Non-pigmented ciliary epithelial cell (primary cell): ENCODE measurements around the gene FLT4.

Source experiments
- DNase-seq: peaks from one replicate; pipeline ENCODE4 v3.0.0-alpha.2; 2010; ENCODE audit warnings: low read depth

FLT4 gene

GRCh38 chr5:180626661-180627385 is 22.6 kb downstream of the FLT4 start:
- no peak for DNase-seq

- DNase-seq, result no peak
These were observed 23.4 kb downstream of the FLT4 start for GRCh38 chr5:180625791-180626660.

GRCh38 chr5:180625125-180625790 is 24.1 kb downstream of the FLT4 start:
- DNase-seq, result no peak

- no peak for DNase-seq
These were observed 24.8 kb downstream of the FLT4 start for GRCh38 chr5:180624587-180624986.

GRCh38 chr5:180623844-180624243 is 25.6 kb downstream of the FLT4 start:
- DNase-seq, result no peak

GRCh38 chr5:180623411-180623834 is 26.0 kb downstream of the FLT4 start:
- DNase-seq, result no peak

GRCh38 chr5:180622910-180623309 is 26.5 kb downstream of the FLT4 start:
- no peak for DNase-seq

GRCh38 chr5:180621311-180621710 is 28.1 kb downstream of the FLT4 start:
- DNase-seq, result no peak

GRCh38 chr5:180620014-180620413 is 29.4 kb downstream of the FLT4 start:
- no peak for DNase-seq

- no peak for DNase-seq
These were observed 29.9 kb downstream of the FLT4 start for GRCh38 chr5:180619563-180619915.

GRCh38 chr5:180618829-180619562 is 30.4 kb downstream of the FLT4 start:
- DNase-seq, result no peak

- DNase-seq, result no peak
These were observed 30.9 kb downstream of the FLT4 start for GRCh38 chr5:180618487-180618828.

GRCh38 chr5:180613814-180614188 is 35.6 kb downstream of the FLT4 start:
- no peak for DNase-seq

- no peak for DNase-seq
These were observed 36.1 kb downstream of the FLT4 start for GRCh38 chr5:180613188-180613813.

GRCh38 chr5:180612683-180613082 is 36.7 kb downstream of the FLT4 start:
- DNase-seq, result no peak

GRCh38 chr5:180611140-180611850 is 38.1 kb downstream of the FLT4 start:
- no peak for DNase-seq

GRCh38 chr5:180609817-180610550 is 39.4 kb downstream of the FLT4 start:
- no peak for DNase-seq

GRCh38 chr5:180609386-180609785 is 40.0 kb downstream of the FLT4 start:
- DNase-seq, result no peak

GRCh38 chr5:180608572-180609310 is 40.7 kb downstream of the FLT4 start:
- DNase-seq, result no peak
